Lung microvascular endothelial cell (primary cell): Measurements from ENCODE around the gene INPP5K. TPM values are rescaled to one million over a fixed set of nuclear protein-coding genes. Genes with fewer than 3 reads are reported as not detected.

Source experiments
- total RNA-seq: library from RNA; depleted of rRNA; stranded (reverse); fragments of >200 nt; gene quantifications from 2 replicates; pipeline ENCODE4 v1.2.1, GENCODE V29; 2014

INPP5K gene
- total RNA-seq, 1 donor from 2014 or later = 47.8 TPM

Other genes starting within 250 kb of the INPP5K start
- gene BHLHA9, start 246.2 kb downstream of the INPP5K start, total RNA-seq = not detected in 2 replicates
- not detected in 2 replicates for gene TRARG1, start 236.9 kb downstream of the INPP5K start, total RNA-seq
- gene YWHAE, start 116.4 kb downstream of the INPP5K start, total RNA-seq = 302 and 318 TPM in 2 replicates
- gene CRK, start 60.4 kb downstream of the INPP5K start, total RNA-seq = 81.7 and 95.8 TPM in 2 replicates
- gene MYO1C, start 23.9 kb downstream of the INPP5K start, total RNA-seq = 113 and 134 TPM in 2 replicates
- 14.6 and 17.1 TPM in 2 replicates for gene PITPNA, start 46.2 kb upstream of the INPP5K start, total RNA-seq
- 10.9 and 28.2 TPM in 2 replicates for gene SLC43A2, start 112.2 kb upstream of the INPP5K start, total RNA-seq
- gene SCARF1, start 129.1 kb upstream of the INPP5K start, total RNA-seq = 68.0 and 92.1 TPM in 2 replicates
- gene RILP, start 133.3 kb upstream of the INPP5K start, total RNA-seq = 10.5 and 12.5 TPM in 2 replicates
- 63.5 and 69.5 TPM in 2 replicates for gene PRPF8, start 168.3 kb upstream of the INPP5K start, total RNA-seq
- gene TLCD2, start 193.8 kb upstream of the INPP5K start, total RNA-seq = 0.87 and 1.2 TPM in 2 replicates
- gene WDR81, start 208.1 kb upstream of the INPP5K start, total RNA-seq = 8.3 and 12.7 TPM in 2 replicates
- gene SERPINF2, start 226.3 kb upstream of the INPP5K start, total RNA-seq = under 0.01 TPM in 1 of 2 replicates, not detected in the other
- not detected in 2 replicates for gene SERPINF1, start 245.4 kb upstream of the INPP5K start, total RNA-seq